BJ (cell line): ENCODE measurements around the gene PTPRG. TPM values are rescaled to one million over a fixed set of nuclear protein-coding genes. Genes with fewer than 3 reads are reported as not detected.

Experiments used
- CTCF ChIA-PET: fragments of 350-600 bp; formaldehyde crosslinking; extraction: SDS; loops from one replicate; lab custom pipeline; 2021; ENCODE audit warnings: antibody characterized with exemption, inconsistent platforms; lab: Yijun Ruan, JAX
- POLR2A ChIA-PET: fragments of 300-600 bp; sonication (Branson Sonifier 250); formaldehyde crosslinking; extraction: SDS; loops from one replicate; lab custom pipeline; 2021; ENCODE audit warnings: antibody characterized with exemption; lab: Charles Lee
- DNase-seq: peaks from one replicate; pipeline ENCODE4 v3.0.0-alpha.2; 2011; ENCODE audit warnings: low read depth
- H3K27me3 ChIP-seq: 2 replicates; pipeline ENCODE4 v1.6.0; 2011; ENCODE audit warnings: low read length; ENCODE audit not compliant: control insufficient read depth, insufficient read depth
- H3K36me3 ChIP-seq: 2 replicates; pipeline ENCODE4 v1.5.1; 2011; ENCODE audit warnings: low read length; ENCODE audit not compliant: control insufficient read depth, insufficient read depth
- H3K4me3 ChIP-seq: 2 replicates; pipeline ENCODE4 v1.5.1; 2011; ENCODE audit warnings: low read depth, mild to moderate bottlenecking, control low read depth, low read length
- polyA plus RNA-seq: library from polyadenylated mRNA; depleted of rRNA; stranded (reverse); fragments of >200 nt; gene quantifications from 2 replicates; pipeline ENCODE4 v1.2.3, GENCODE V29; 2011
- TF ChIP-seq, protein P1 (sequence below): IDR thresholded peaks from 2 replicates; pipeline ENCODE4 v1.5.1; 2011; ENCODE audit warnings: low read depth, mild to moderate bottlenecking, control low read depth, inconsistent platforms, low read length, moderate library complexity; ENCODE audit not compliant: insufficient read depth

The PTPRG gene
- polyA plus RNA-seq, 1 experiment = 20.8 TPM

DNA sequence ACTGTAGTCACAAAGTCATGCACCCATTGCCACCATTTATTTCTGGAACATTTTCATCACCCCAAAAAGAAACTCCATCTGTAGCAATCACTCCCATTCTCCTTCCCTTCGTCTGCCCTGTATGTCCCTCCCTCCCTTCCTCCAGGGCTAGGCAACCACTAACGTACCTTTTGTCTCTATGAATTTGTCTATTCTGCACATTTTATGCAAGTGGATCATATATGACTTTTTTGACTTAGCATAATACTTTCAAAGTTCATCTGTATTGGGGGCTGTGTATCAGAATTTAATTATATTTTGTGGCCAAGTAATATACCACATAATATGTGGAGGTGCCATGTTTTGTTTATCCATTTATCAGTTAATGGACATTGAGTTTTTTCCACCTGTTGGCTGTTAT, 610.4 kb downstream of the PTPRG start:
- POLR2A ChIA-PET = no interaction called here
- Histone ChIP-seq H3K27me3 (no peaks in the 10 kb centered on the region), H3K4me3 (no peak overlapping the region), H3K36me3 (no peaks in the 10 kb centered on the region; the same call in 1 of the 2 replicates)
- TF ChIP-seq, protein P1, sequence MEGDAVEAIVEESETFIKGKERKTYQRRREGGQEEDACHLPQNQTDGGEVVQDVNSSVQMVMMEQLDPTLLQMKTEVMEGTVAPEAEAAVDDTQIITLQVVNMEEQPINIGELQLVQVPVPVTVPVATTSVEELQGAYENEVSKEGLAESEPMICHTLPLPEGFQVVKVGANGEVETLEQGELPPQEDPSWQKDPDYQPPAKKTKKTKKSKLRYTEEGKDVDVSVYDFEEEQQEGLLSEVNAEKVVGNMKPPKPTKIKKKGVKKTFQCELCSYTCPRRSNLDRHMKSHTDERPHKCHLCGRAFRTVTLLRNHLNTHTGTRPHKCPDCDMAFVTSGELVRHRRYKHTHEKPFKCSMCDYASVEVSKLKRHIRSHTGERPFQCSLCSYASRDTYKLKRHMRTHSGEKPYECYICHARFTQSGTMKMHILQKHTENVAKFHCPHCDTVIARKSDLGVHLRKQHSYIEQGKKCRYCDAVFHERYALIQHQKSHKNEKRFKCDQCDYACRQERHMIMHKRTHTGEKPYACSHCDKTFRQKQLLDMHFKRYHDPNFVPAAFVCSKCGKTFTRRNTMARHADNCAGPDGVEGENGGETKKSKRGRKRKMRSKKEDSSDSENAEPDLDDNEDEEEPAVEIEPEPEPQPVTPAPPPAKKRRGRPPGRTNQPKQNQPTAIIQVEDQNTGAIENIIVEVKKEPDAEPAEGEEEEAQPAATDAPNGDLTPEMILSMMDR = no peak
- no peak for DNase-seq
- CTCF ChIA-PET = no interaction called here

DNA sequence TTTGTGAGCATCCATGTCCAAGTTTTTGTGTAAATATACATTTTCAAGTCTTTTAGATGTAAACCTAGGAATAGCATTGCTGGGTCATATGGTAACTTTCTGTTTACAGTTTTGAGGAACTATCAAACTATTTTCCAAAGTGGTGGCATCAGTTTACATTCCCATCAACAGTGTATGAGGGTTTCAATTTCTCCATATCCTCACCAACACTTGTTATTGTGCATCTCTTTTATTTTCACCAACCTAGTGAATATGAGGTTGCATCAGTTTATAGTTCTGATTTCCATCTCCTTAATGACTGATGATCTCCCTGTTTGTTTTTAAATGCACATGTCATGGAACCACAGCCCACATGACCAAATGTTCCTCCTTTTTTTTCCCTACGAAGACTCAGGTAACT, 610.8 kb downstream of the PTPRG start:
- TF ChIP-seq, protein P1 = no peak
- DNase-seq = no peak
- no peaks in the 10 kb centered on the region for H3K27me3 ChIP-seq
- no peak overlapping the region for H3K4me3 ChIP-seq
- CTCF ChIA-PET = no interaction called here
- POLR2A ChIA-PET = no interaction called here
- no peaks in the 10 kb centered on the region; the same call in 1 of the 2 replicates for H3K36me3 ChIP-seq

DNA sequence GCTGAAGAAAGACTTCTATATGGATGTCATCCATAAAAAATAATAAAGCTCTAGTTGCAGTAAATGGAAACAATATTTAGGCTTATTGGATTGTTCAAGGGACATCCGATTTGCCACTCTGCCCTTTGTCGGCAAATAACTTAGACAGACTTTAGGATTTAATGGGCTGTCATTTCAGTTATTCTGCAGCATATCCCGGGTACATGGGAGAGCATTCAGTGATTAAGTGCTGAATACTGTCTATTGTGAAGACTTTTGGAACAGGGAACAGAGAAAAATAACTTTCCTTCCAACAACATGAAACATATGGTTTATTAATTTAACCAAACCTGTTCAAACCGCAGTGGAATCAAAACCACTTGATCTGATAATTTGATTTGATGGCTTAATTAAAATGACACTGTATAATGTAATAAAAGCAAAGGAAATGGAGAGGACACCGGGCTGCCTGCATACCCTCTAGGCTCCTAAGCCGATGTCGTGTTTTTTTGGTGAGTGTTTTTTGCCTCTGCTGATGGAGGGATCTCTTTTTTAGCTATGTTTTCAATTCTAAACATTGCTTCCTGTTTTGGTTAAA, 612.7 kb downstream of the PTPRG start:
- no peaks in the 10 kb centered on the region for H3K27me3 ChIP-seq
- POLR2A ChIA-PET = no interaction called here
- H3K4me3 ChIP-seq = no peak overlapping the region
- CTCF ChIA-PET = interaction anchor here (0.8 to 1.3 kb wide), 2 partner anchors 24 to 64 kb away, joined by 3 to 4 read pairs; no protein-coding TSS in a partner anchor
- no peaks in the 10 kb centered on the region for H3K36me3 ChIP-seq
- TF ChIP-seq, protein P1 = no peak
- no peak for DNase-seq

DNA sequence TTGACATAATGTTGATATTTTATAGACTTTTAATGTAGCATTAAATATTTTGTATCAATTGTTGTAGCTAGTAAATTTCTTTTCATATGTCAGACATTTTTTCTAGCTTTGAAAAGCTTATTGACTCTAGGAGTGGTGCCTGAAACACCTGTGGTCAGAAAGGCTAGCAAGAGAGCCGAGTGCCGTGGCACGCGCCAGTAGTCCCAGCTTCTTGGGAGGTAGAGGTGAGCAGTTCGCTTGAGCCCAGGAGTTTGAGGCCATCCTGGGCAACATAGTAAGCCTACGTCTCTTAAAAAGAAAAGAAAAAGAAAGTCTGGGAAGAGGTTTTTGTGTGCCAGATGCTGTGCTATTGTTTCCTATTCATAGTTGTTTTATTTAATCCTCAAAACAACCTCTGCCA, 613.8 kb downstream of the PTPRG start:
- no peak for DNase-seq
- CTCF ChIA-PET = interaction anchor here (0.9 to 2.5 kb wide), 2 partner anchors 13 kb away, joined by 5 to 11 read pairs; no protein-coding TSS in a partner anchor
- Histone ChIP-seq H3K4me3 (no peak overlapping the region), H3K27me3 (no peaks in the 10 kb centered on the region), H3K36me3 (no peaks in the 10 kb centered on the region)
- TF ChIP-seq, protein P1 = no peak
- POLR2A ChIA-PET = no interaction called here

DNA sequence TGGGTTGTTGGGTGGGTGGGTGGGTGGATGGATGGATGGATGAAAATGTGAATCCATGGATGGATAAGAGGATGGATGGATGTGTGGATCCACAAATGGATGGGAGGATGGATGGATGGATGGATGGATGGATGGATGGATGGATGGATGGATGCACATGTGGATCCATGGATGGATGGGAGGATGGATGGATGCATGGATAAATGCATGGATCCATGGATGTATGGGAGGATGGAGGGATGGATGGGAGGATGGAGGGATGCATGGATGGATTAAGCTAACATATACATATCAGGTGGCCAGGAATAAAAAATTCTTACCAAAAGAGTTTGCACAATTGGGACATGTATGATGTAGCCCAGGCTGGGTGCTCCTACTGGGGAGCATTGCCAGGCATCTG, 616.7 kb downstream of the PTPRG start:
- Histone ChIP-seq H3K27me3 (no peaks in the 10 kb centered on the region), H3K4me3 (no peak overlapping the region), H3K36me3 (no peaks in the 10 kb centered on the region)
- TF ChIP-seq, protein P1 = no peak
- no peak for DNase-seq
- ChIA-PET CTCF (no interaction called here), POLR2A (no interaction called here)
